Measurements from ENCODE around the gene ANGPTL5.
"Not testable (repeated sequence)": the region's sequence is repeated elsewhere in the genome, so short reads cannot be mapped to it uniquely, and the experiment has no call there.

ANGPTL5 gene

GRCh38 chr11:101916422-101916821 is at the start of gene ANGPTL5:
Gene ANGPTL5 (minus strand): TSS chr11:101916522. CDS start chr11:101907909, 8,613 bp downstream.
- Histone ChIP-seq H3K9me3 (ENCODE audit: low read length) (no peaks in the 10 kb centered on the region), H3K9ac (ENCODE audit: low read length) (peak within 1 kb of the TSS; percentile 0), H3K4me3 (ENCODE audit: low read depth in 1 of 2, low read length in 2 of 2) (peak within 1 kb of the TSS; percentile 68 to 85), H3K27ac (ENCODE audit: low read depth, low read length) (peak within 1 kb of the TSS; percentile 89), H3K27me3 (ENCODE audit: control insufficient read depth in 1 of 2, insufficient read depth in 2 of 2, low read length in 2 of 2) (no peaks in the 10 kb centered on the region), H3K4me1 (ENCODE audit: insufficient read depth, low read length) (peaks cover 20% of the 10 kb centered on the region), H3K36me3 (ENCODE audit: insufficient read depth, low read length) (no peaks in the 10 kb centered on the region)

GRCh38 chr11:101964200-101964599 is 47.9 kb upstream of the ANGPTL5 start:
- H3K36me3 ChIP-seq (ENCODE audit: insufficient read depth, low read length); H3K9me3 ChIP-seq (ENCODE audit: low read length); H3K27me3 ChIP-seq (ENCODE audit: control insufficient read depth in 1 of 2, insufficient read depth in 2 of 2, low read length in 2 of 2); H3K9ac ChIP-seq (ENCODE audit: low read length); H3K4me3 ChIP-seq (ENCODE audit: low read depth in 1 of 2, low read length in 2 of 2); H3K27ac ChIP-seq (ENCODE audit: low read depth, low read length); H3K4me1 ChIP-seq (ENCODE audit: insufficient read depth, low read length): not testable (repeated sequence)

- H3K4me3 ChIP-seq (ENCODE audit: low read depth in 1 of 2, low read length in 2 of 2), result no peak overlapping the region
- no peaks in the 10 kb centered on the region for H3K9me3 ChIP-seq (ENCODE audit: low read length)
- H3K27me3 ChIP-seq (ENCODE audit: control insufficient read depth in 1 of 2, insufficient read depth in 2 of 2, low read length in 2 of 2), result no peaks in the 10 kb centered on the region
- H3K36me3 ChIP-seq (ENCODE audit: insufficient read depth, low read length), result no peaks in the 10 kb centered on the region
- H3K9ac ChIP-seq (ENCODE audit: low read length), result no peak overlapping the region
- H3K4me1 ChIP-seq (ENCODE audit: insufficient read depth, low read length), result no peaks in the 10 kb centered on the region
- H3K27ac ChIP-seq (ENCODE audit: low read depth, low read length), result no peak overlapping the region
Measured at GRCh38 chr11:101960231-101960630, 43.9 kb upstream of the ANGPTL5 start.

- H3K27ac ChIP-seq (ENCODE audit: low read depth, low read length), result no peak overlapping the region
- no peak overlapping the region for H3K4me3 ChIP-seq (ENCODE audit: low read depth in 1 of 2, low read length in 2 of 2)
- no peaks in the 10 kb centered on the region for H3K9me3 ChIP-seq (ENCODE audit: low read length)
- no peaks in the 10 kb centered on the region for H3K27me3 ChIP-seq (ENCODE audit: control insufficient read depth in 1 of 2, insufficient read depth in 2 of 2, low read length in 2 of 2)
- H3K9ac ChIP-seq (ENCODE audit: low read length), result no peak overlapping the region
- H3K4me1 ChIP-seq (ENCODE audit: insufficient read depth, low read length), result no peaks in the 10 kb centered on the region
- no peaks in the 10 kb centered on the region for H3K36me3 ChIP-seq (ENCODE audit: insufficient read depth, low read length)
Measured at GRCh38 chr11:101955701-101956100, 39.4 kb upstream of the ANGPTL5 start.

GRCh38 chr11:101955278-101955677 is 39.0 kb upstream of the ANGPTL5 start:
- H3K36me3 ChIP-seq (ENCODE audit: insufficient read depth, low read length), result no peaks in the 10 kb centered on the region
- no peak overlapping the region for H3K27ac ChIP-seq (ENCODE audit: low read depth, low read length)
- no peak overlapping the region for H3K9ac ChIP-seq (ENCODE audit: low read length)
- H3K4me3 ChIP-seq (ENCODE audit: low read depth in 1 of 2, low read length in 2 of 2), result no peak overlapping the region
- H3K9me3 ChIP-seq (ENCODE audit: low read length), result no peaks in the 10 kb centered on the region
- no peaks in the 10 kb centered on the region for H3K4me1 ChIP-seq (ENCODE audit: insufficient read depth, low read length)
- no peaks in the 10 kb centered on the region for H3K27me3 ChIP-seq (ENCODE audit: control insufficient read depth in 1 of 2, insufficient read depth in 2 of 2, low read length in 2 of 2)

- Histone ChIP-seq H3K9ac (ENCODE audit: low read length) (no peak overlapping the region), H3K9me3 (ENCODE audit: low read length) (no peaks in the 10 kb centered on the region), H3K27ac (ENCODE audit: low read depth, low read length) (no peak overlapping the region), H3K27me3 (ENCODE audit: control insufficient read depth in 1 of 2, insufficient read depth in 2 of 2, low read length in 2 of 2) (no peaks in the 10 kb centered on the region), H3K4me1 (ENCODE audit: insufficient read depth, low read length) (no peaks in the 10 kb centered on the region), H3K36me3 (ENCODE audit: insufficient read depth, low read length) (peaks cover 4% of the 10 kb centered on the region), H3K4me3 (ENCODE audit: low read depth in 1 of 2, low read length in 2 of 2) (no peak overlapping the region)
Measured at GRCh38 chr11:101949680-101950220, 33.4 kb upstream of the ANGPTL5 start.

GRCh38 chr11:101945448-101945847 is 29.1 kb upstream of the ANGPTL5 start:
- Histone ChIP-seq H3K27ac (ENCODE audit: low read depth, low read length) (no peak overlapping the region), H3K4me3 (ENCODE audit: low read depth in 1 of 2, low read length in 2 of 2) (no peak overlapping the region), H3K27me3 (ENCODE audit: control insufficient read depth in 1 of 2, insufficient read depth in 2 of 2, low read length in 2 of 2) (no peaks in the 10 kb centered on the region), H3K9ac (ENCODE audit: low read length) (no peak overlapping the region), H3K9me3 (ENCODE audit: low read length) (no peaks in the 10 kb centered on the region), H3K4me1 (ENCODE audit: insufficient read depth, low read length) (no peaks in the 10 kb centered on the region), H3K36me3 (ENCODE audit: insufficient read depth, low read length) (peaks cover 4% of the 10 kb centered on the region)

GRCh38 chr11:101944923-101945322 is 28.6 kb upstream of the ANGPTL5 start:
- Histone ChIP-seq H3K27me3 (ENCODE audit: control insufficient read depth in 1 of 2, insufficient read depth in 2 of 2, low read length in 2 of 2) (no peaks in the 10 kb centered on the region), H3K9me3 (ENCODE audit: low read length) (no peaks in the 10 kb centered on the region), H3K4me1 (ENCODE audit: insufficient read depth, low read length) (no peaks in the 10 kb centered on the region), H3K9ac (ENCODE audit: low read length) (no peak overlapping the region), H3K27ac (ENCODE audit: low read depth, low read length) (no peak overlapping the region), H3K4me3 (ENCODE audit: low read depth in 1 of 2, low read length in 2 of 2) (no peak overlapping the region), H3K36me3 (ENCODE audit: insufficient read depth, low read length) (peaks cover 4% of the 10 kb centered on the region)

GRCh38 chr11:101940901-101941520 is 24.7 kb upstream of the ANGPTL5 start:
- Histone ChIP-seq H3K9ac (ENCODE audit: low read length) (no peak overlapping the region), H3K27ac (ENCODE audit: low read depth, low read length) (no peak overlapping the region), H3K9me3 (ENCODE audit: low read length) (no peaks in the 10 kb centered on the region), H3K36me3 (ENCODE audit: insufficient read depth, low read length) (peaks cover 4% of the 10 kb centered on the region), H3K27me3 (ENCODE audit: control insufficient read depth in 1 of 2, insufficient read depth in 2 of 2, low read length in 2 of 2) (no peaks in the 10 kb centered on the region), H3K4me3 (ENCODE audit: low read depth in 1 of 2, low read length in 2 of 2) (no peak overlapping the region), H3K4me1 (ENCODE audit: insufficient read depth, low read length) (no peaks in the 10 kb centered on the region)

GRCh38 chr11:101931692-101932091 is 15.4 kb upstream of the ANGPTL5 start:
- Histone ChIP-seq H3K36me3 (ENCODE audit: insufficient read depth, low read length) (no peaks in the 10 kb centered on the region), H3K27me3 (ENCODE audit: control insufficient read depth in 1 of 2, insufficient read depth in 2 of 2, low read length in 2 of 2) (no peaks in the 10 kb centered on the region), H3K9ac (ENCODE audit: low read length) (no peak overlapping the region), H3K27ac (ENCODE audit: low read depth, low read length) (no peak overlapping the region), H3K4me3 (ENCODE audit: low read depth in 1 of 2, low read length in 2 of 2) (no peak overlapping the region), H3K4me1 (ENCODE audit: insufficient read depth, low read length) (no peaks in the 10 kb centered on the region), H3K9me3 (ENCODE audit: low read length) (no peaks in the 10 kb centered on the region)

- H3K9ac ChIP-seq (ENCODE audit: low read length), result no peak overlapping the region
- H3K36me3 ChIP-seq (ENCODE audit: insufficient read depth, low read length), result no peaks in the 10 kb centered on the region
- H3K9me3 ChIP-seq (ENCODE audit: low read length), result no peaks in the 10 kb centered on the region
- no peaks in the 10 kb centered on the region for H3K4me1 ChIP-seq (ENCODE audit: insufficient read depth, low read length)
- no peak overlapping the region for H3K4me3 ChIP-seq (ENCODE audit: low read depth in 1 of 2, low read length in 2 of 2)
- no peak overlapping the region for H3K27ac ChIP-seq (ENCODE audit: low read depth, low read length)
- no peaks in the 10 kb centered on the region for H3K27me3 ChIP-seq (ENCODE audit: control insufficient read depth in 1 of 2, insufficient read depth in 2 of 2, low read length in 2 of 2)
Measured at GRCh38 chr11:101929294-101929915, 13.1 kb upstream of the ANGPTL5 start.

- no peak overlapping the region for H3K9ac ChIP-seq (ENCODE audit: low read length)
- H3K27ac ChIP-seq (ENCODE audit: low read depth, low read length), result no peak overlapping the region
- H3K4me1 ChIP-seq (ENCODE audit: insufficient read depth, low read length), result no peaks in the 10 kb centered on the region
- no peaks in the 10 kb centered on the region for H3K9me3 ChIP-seq (ENCODE audit: low read length)
- H3K27me3 ChIP-seq (ENCODE audit: control insufficient read depth in 1 of 2, insufficient read depth in 2 of 2, low read length in 2 of 2), result no peaks in the 10 kb centered on the region
- H3K4me3 ChIP-seq (ENCODE audit: low read depth in 1 of 2, low read length in 2 of 2), result no peak overlapping the region
- no peaks in the 10 kb centered on the region for H3K36me3 ChIP-seq (ENCODE audit: insufficient read depth, low read length)
Measured at GRCh38 chr11:101923554-101923953, 7.2 kb upstream of the ANGPTL5 start.
